SIG-M5 (cell line): ENCODE data around the gene MYO16.

Experiments
- DNase-seq: peaks from one replicate; lab custom pipeline; 2025; lab: John Stamatoyannopoulos, UW

Gene MYO16

DNA sequence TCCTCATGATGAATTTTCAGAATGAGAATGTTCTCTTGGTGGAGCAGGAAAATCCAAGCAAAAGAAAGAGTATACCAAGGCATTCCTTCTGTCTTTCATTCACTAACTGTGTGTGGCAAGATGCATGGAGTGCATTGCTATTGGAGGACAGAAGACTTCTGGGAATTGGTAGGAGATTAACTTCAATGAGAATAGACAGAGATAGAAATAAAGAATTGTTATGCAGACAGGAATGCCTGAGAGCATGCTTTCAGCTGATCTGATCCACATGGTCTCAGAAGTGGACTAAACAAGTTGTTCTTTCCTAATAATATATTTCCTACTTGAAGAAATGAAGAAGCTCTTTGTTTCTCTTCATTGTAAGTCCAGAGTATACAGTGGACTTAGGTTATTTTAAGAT lies 303.6 kb downstream of the MYO16 start:
- no peak for DNase-seq

DNA sequence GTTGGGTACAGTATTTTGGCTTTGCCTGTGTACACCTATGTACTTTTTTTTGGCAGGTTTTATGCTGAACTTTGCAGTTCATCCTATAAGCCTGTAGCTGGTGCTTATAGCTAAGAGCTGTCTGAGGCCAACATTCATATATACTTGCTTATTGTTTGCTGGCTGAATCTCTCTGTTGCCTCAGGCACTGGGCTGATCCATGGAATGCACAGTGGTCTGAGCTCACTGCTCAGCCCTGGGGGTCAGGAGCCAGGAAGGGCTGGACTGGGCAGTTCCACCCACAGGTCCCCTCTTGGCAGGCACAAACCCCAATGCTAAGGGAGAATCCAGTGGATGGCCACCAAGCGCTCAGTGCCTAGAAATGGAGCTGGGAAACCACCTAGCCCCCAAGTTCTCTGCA lies 308.7 kb downstream of the MYO16 start:
- no peak for DNase-seq

GRCh38 chr13:108940121-108940520 lies 310.7 kb downstream of the MYO16 start:
- no peak for DNase-seq

GRCh38 chr13:108943842-108944241 lies 314.4 kb downstream of the MYO16 start:
- no peak for DNase-seq

- DNase-seq = peak; percentile 41
Observed at GRCh38 chr13:108944760-108945159, 315.3 kb downstream of the MYO16 start.

DNA sequence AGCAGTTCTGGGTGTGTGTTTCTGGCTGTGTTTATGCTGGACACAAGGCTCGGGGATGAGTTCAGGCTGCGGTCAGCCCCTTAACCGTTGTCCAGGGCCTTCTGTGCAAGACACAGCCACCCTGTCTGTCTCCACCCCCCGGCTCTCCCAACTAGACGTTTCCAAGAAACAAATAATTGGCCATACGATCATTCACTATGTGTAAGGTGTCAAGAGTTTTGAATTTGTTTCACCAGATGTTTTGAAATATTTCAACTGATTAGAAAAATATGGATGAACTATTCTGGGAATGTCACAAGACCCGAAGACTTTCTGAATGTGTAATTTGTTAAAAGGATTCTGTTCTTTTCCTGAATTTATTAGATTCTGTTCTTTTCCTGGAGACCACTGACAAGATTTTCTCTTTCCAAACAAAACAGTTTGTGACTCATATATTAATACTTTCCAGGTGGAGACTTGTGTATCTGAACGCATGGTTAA lies 318.2 kb downstream of the MYO16 start:
- DNase-seq = no peak

- no peak for DNase-seq
Observed at GRCh38 chr13:108948251-108948671, 318.9 kb downstream of the MYO16 start.

DNA sequence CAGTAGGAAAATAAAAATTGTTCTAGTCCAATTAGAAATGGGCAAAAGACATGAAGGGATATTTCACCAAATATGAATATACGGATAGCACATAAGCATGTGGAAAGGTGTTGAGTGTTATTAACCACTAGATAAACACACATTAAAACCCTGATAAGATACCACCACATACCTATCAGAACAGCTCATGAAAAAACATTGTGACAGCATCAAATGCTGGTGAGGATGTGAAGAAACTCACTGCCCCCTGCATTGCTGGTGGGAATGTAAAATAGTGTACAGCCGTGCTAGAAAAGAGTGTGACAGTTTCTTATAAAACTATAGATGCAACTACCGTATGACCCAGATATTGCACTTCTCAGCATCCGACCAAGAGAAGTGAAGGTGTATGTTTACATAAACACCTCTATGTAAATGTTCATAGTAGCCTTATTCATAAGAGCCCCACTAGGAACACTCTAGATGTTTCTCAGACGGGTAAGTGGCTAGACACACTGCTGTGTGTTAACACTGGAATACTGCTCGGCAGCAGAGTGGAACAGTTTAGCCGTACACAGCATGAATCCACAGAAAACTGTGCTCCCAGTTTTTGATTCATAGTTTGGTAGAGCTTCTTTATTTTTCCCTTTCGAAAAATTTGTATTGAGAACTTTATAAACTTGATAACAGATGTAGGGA lies 321.1 kb downstream of the MYO16 start:
- no peak for DNase-seq

GRCh38 chr13:108955741-108956140 lies 326.3 kb downstream of the MYO16 start:
- no peak for DNase-seq

GRCh38 chr13:108957369-108958012 lies 328.1 kb downstream of the MYO16 start:
- DNase-seq = no peak

GRCh38 chr13:108958013-108958376 lies 328.6 kb downstream of the MYO16 start:
- no peak for DNase-seq

GRCh38 chr13:108959234-108959633 lies 329.8 kb downstream of the MYO16 start:
- no peak for DNase-seq

GRCh38 chr13:108960006-108960405 lies 330.6 kb downstream of the MYO16 start:
- DNase-seq = no peak

GRCh38 chr13:108961542-108962125 lies 332.2 kb downstream of the MYO16 start:
- peak; percentile 52 for DNase-seq

DNA sequence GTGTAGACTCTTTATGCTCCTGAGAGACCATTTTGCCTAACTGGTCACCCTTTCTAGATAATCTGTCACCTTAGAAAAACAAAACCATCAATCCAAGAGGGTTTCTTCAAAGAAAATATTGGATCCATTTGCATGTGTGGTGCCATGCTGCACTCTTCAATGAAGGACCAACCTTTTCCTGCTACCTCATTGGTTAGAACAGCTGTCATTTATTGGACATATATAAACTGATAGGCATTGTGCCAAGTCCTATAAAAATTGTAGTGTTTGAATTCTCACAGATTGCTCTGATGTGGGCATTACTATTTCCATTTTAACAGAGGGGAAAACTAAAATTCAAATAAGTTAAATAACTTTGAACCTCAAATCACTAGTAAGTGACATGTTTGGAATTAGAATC lies 333.2 kb downstream of the MYO16 start:
- no peak for DNase-seq

- no peak for DNase-seq
Observed at GRCh38 chr13:108963276-108963810, 333.9 kb downstream of the MYO16 start.

- no peak for DNase-seq
Observed at GRCh38 chr13:108963846-108964600, 334.6 kb downstream of the MYO16 start.

DNA sequence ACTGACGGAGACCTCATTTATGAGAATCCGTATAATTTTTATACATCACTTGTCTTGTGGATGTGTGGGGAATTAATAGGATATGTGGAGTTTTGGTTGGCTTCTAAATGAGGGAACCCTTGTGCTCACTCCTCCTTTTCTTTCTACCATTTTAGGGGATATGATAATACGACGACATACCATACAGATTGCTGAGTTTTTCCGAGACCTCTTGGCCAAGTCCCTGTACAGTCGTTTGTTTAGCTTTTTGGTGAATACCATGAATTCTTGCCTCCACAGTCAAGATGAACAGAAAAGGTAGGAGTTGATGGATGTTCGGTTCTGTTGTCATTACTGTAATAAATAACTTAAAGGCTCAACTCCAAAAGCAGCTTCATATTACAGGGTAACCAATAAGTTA lies 335.2 kb downstream of the MYO16 start:
- no peak for DNase-seq

DNA sequence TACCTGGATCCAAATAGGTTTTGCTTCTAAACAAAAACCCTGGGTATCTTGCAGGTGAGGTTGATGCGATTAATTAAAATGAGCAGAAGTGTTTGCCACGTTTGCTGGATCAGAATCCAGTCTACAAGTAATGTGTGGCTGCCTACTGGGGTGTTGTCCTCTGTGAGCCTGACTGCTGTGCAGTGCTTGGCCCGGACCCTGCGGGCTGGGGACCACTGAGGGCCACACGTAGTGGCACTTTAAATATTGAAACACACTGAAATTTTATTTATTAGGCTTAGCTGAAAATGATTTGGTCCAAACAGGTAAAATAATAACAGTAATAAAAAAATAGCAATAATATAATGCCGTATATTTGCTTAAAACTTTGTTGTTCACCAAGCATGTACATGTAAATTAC lies 338.0 kb downstream of the MYO16 start:
- DNase-seq = no peak

DNA sequence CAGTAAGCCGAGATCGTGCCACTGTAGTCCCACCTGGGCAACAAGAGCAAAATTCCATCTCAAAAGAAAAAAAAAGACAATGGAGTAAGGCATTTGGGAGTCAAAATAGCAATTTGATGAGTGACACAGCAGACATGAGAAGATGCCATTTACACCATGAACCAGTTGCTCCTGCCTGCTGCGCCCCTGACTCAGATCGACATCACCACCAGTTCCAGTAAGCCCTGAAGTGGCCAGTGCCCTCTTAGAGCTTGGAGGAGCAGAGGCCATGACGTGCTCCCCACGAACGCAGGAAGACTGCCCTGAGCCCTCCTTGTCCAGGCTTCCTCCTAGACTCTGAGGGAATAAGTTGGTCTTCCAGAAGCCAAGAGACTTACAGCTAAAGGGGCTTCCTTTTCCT lies 339.2 kb downstream of the MYO16 start:
- no peak for DNase-seq

- DNase-seq = no peak
Observed at GRCh38 chr13:108974686-108975085, 345.3 kb downstream of the MYO16 start.

DNA sequence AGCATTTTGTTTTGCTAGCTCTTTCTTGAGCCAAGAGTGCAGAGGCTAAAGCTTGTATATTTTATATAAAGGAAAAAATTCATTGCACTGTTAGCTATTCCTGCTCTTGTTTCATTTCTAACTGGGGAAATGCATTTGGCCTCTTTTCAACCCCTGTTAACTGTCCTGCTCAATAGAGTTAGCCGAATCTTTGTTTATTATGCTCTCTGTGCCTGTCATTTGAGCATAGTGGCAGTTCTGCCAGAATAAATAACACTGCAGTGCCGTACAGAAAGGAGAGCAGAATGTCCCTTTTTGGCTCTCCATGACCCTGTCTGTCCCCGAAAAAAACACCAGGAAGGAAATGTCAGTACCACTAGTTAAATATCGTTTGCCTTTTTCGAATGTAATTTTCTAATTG lies 350.8 kb downstream of the MYO16 start:
- DNase-seq = no peak
